Measurements from ENCODE around the gene PDE4B. TPM values are rescaled to one million over a fixed set of nuclear protein-coding genes. Genes with fewer than 3 reads are reported as not detected.

The PDE4B gene
- total RNA-seq, 4 donors from 2014 or later = 3.7 to 16.6 (median 5.1) TPM

DNA sequence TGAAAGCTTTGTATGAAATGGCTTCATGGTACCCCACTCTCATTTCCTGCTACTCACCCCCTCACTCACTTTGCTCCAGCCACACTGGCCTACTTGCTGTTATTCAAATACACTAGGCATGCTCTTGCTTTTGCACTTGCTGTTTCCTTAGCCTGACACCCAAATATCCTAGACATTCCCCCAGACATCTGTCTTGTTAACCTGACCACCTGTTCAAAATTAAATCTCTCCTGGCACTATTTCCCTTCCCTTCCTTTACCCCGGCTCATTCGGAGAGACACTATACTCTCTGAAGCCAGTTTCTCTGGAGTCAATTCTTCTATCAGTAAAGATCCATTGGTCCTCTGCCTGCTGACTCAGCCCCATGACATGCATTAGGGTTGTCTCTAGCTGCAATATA is 435.3 kb downstream of the PDE4B start:
- Histone ChIP-seq H3K4me3 (no peak overlapping the region), H3K27ac (replicated peaks in 1 of 4) (no peak overlapping the region), H3K36me3 (no peaks in the 10 kb centered on the region), H3K27me3 (no peaks in the 10 kb centered on the region), H3K4me1 (no peaks in the 10 kb centered on the region), H3K9me3 (no peaks in the 10 kb centered on the region)
- intact Hi-C loops (cut with DNase I) = no loop called here
- DNase-seq (ENCODE audit: extremely low spot score) = no peak
- 97% methylated on average over 2 of the region's 2 CpGs for WGBS
- TF ChIP-seq POLR2A (IDR thresholded peaks at IDR 0.05; ENCODE audit: low read depth) (no peak), EP300 (IDR thresholded peaks at IDR 0.05) (no peak), POLR2AphosphoS5 (IDR thresholded peaks at IDR 0.05) (no peak)
- TF ChIP-seq, protein P1, sequence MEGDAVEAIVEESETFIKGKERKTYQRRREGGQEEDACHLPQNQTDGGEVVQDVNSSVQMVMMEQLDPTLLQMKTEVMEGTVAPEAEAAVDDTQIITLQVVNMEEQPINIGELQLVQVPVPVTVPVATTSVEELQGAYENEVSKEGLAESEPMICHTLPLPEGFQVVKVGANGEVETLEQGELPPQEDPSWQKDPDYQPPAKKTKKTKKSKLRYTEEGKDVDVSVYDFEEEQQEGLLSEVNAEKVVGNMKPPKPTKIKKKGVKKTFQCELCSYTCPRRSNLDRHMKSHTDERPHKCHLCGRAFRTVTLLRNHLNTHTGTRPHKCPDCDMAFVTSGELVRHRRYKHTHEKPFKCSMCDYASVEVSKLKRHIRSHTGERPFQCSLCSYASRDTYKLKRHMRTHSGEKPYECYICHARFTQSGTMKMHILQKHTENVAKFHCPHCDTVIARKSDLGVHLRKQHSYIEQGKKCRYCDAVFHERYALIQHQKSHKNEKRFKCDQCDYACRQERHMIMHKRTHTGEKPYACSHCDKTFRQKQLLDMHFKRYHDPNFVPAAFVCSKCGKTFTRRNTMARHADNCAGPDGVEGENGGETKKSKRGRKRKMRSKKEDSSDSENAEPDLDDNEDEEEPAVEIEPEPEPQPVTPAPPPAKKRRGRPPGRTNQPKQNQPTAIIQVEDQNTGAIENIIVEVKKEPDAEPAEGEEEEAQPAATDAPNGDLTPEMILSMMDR (IDR thresholded peaks at IDR 0.05) = no peak

DNA sequence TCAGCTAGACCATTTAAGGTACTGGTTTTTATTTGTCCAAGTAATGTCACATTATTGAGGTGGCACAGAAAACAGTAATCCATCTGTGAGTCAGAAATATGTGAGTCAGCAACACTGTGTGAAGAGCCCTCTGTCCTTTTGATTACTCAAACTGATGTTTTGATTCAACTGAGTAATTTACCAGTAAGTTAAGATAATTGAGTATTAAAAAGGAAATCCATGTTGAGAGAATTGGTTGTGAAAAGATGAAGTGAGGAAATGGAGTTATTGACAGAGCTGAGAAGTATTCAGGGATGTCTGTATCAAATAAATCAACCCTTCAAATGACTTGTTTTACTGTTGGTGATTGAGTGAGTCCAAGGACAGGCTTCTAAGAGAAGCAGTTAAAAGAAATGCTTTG is 438.5 kb downstream of the PDE4B start:
- no peaks in the 10 kb centered on the region for H3K36me3 ChIP-seq
- H3K4me3 ChIP-seq = no peak overlapping the region
- no peak for DNase-seq (ENCODE audit: extremely low spot score)
- no peaks in the 10 kb centered on the region for H3K27me3 ChIP-seq
- TF ChIP-seq POLR2A (IDR thresholded peaks at IDR 0.05; ENCODE audit: low read depth) = no peak
- TF ChIP-seq, protein P1 (IDR thresholded peaks at IDR 0.05) = no peak
- TF ChIP-seq EP300 (IDR thresholded peaks at IDR 0.05) = no peak
- TF ChIP-seq POLR2AphosphoS5 (IDR thresholded peaks at IDR 0.05) = no peak
- no peak overlapping the region for H3K27ac ChIP-seq (replicated peaks in 1 of 4)
- no peaks in the 10 kb centered on the region for H3K9me3 ChIP-seq
- no peaks in the 10 kb centered on the region for H3K4me1 ChIP-seq
- intact Hi-C loops (cut with DNase I) = no loop called here

DNA sequence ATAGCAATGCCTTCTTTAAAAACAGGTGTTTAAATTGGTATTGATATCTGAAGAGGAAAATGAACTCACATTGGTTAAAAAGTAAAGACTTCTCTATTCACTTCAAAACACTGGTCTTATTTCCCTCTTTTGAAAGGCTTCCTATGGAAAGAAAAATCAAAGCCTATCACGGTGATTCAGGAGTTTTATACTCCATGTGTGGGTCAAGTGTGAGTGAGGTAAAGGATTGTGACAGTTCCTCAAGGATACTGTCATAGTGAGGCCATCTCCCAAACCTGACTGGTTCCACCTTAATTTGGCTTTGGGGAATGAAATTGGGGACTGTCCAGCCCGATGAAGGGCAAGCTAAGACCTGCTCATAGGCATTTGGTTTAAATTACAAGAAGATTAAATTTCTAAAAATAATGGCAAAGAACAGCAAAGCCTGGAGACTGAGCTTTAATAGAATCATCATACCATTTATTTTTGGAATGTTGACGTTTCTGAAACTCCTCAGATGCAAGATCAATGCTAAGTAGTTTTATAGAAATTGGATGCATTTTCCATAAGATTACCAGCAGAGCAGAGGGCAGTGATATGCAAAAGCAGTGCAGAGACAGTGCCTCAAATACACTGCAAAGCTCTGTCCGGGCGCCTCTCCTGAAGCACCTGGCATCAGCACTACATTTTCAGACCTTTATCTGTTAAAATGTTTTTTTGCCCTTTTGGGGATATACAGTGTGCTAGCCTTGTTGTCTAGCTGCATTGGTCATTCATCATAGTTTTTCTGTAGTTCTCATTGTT is 439.2 kb downstream of the PDE4B start:
- H3K4me1 ChIP-seq = no peaks in the 10 kb centered on the region
- TF ChIP-seq EP300 (IDR thresholded peaks at IDR 0.05) = no peak
- TF ChIP-seq POLR2A (IDR thresholded peaks at IDR 0.05; ENCODE audit: low read depth) = no peak
- no peak for TF ChIP-seq POLR2AphosphoS5 (IDR thresholded peaks at IDR 0.05)
- TF ChIP-seq, protein P1 (IDR thresholded peaks at IDR 0.05) = no peak
- intact Hi-C loops (cut with DNase I) = no loop called here
- H3K27me3 ChIP-seq = no peaks in the 10 kb centered on the region
- no peak overlapping the region for H3K27ac ChIP-seq (replicated peaks in 1 of 4)
- no peaks in the 10 kb centered on the region for H3K9me3 ChIP-seq
- no peaks in the 10 kb centered on the region for H3K36me3 ChIP-seq
- no peak overlapping the region for H3K4me3 ChIP-seq
- WGBS = 76% methylated on average over 5 of the region's 5 CpGs
- DNase-seq (ENCODE audit: extremely low spot score) = no peak

DNA sequence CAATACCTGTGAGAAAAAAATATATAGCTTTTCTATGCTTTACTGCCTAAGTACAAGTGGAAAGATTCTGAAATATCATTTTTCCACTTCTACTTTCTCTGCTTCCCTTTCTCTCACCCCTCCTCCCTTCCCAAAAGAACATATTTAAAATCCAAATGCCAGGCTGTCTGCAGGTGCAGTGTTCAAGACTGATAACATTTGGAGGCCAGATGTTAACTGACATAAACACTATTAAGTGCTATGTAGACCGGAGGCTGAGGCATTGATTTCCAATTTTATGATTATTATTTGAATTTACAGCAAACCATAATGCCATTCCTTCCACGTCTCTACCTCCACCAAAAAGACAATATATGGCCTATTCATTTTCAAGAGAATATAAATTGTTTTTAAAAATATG is 444.3 kb downstream of the PDE4B start:
- Histone ChIP-seq H3K36me3 (no peaks in the 10 kb centered on the region), H3K27ac (replicated peaks in 1 of 4) (no peak overlapping the region), H3K27me3 (peaks cover 0 to 4% (median 0%) of the 10 kb centered on the region in 4 donors), H3K9me3 (no peaks in the 10 kb centered on the region), H3K4me3 (no peak overlapping the region), H3K4me1 (peaks cover 0 to 2% (median 0%) of the 10 kb centered on the region in 4 donors)
- no peak for DNase-seq (ENCODE audit: extremely low spot score)
- TF ChIP-seq EP300 (IDR thresholded peaks at IDR 0.05) (no peak), POLR2A (IDR thresholded peaks at IDR 0.05; ENCODE audit: low read depth) (no peak), POLR2AphosphoS5 (IDR thresholded peaks at IDR 0.05) (no peak)
- TF ChIP-seq, protein P1 (IDR thresholded peaks at IDR 0.05) = no peak
- intact Hi-C loops (cut with DNase I) = no loop called here
- 68% methylated on average over 2 of the region's 2 CpGs for WGBS

All from esophagus muscularis mucosa (tissue), 4 donors.